Transverse colon (tissue), 3 donors: Measurements from ENCODE around the gene SCTR.
A peak's percentile ranks its signal among the peaks of the same experiment; 100 is the strongest.

Source experiments
- CTCF ChIP-seq, 5 experiments: fragments of 200-600 bp in 3 of 5; fragments of 450-650 bp in 2 of 5; sonication (generic) in 3 of 5; IDR thresholded peaks; 1 replicate in 2 of 5; 2 replicates in 3 of 5; pipeline ENCODE4 v1.5.1; 2016 to 2017; ENCODE audit warnings: antibody characterized with exemption in 5 of 5, inconsistent platforms in 3 of 5, mild to moderate bottlenecking in 2 of 5, moderate library complexity in 1 of 5
- POLR2A ChIP-seq: fragments of 450-650 bp; IDR thresholded peaks from one replicate; pipeline ENCODE4 v1.6.1; 2016; ENCODE audit warnings: antibody characterized with exemption, mild to moderate bottlenecking, moderate library complexity

DNA sequence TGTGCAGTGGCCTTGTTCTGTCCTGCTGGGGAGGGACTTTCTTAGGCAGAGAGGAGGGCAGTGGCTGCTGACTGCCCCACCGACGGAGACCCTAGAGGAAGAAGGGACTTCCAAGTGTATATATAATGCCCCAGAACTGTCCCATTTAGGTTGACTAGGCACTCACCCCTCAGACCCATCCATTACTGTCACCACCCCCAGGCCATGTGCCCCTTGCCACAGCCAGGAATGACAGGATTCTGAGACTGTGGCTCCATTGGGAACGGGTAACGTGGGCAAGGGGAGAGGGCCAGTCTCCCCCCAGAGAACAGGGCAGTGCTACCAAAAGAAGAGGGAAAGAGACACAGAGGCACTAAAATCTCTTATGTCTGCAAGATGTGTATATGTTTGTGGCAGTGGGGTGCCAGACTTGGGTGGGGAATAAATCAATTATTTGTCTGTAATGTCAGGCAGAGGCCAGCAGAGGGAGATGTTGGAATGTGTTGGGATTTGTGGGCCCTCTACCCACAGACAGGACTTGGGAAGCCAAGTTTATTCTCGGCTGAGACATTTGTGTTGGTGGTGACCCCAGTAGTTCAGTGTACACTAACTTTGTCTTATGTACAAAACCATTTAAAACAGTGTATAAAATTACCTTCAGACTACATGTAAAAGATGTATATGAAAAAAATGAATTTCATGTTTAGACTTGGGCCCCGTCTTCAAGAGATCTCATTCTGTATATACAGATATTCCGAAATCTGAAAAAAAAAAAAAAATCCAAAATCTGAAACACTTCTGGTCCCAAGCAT, 116.7 kb downstream of the SCTR start:
- TF ChIP-seq CTCF (IDR thresholded peaks at IDR 0.05) (peak; percentile 74 to 96 (median 80)), POLR2A (no peak)
